Activated T-helper 9 cell treated with anti-CD3 and anti-CD28 coated beads, Interleukin-2, amount 50 U/mL, for 16 hours (primary cell): ENCODE measurements around the gene CLOCK.
"Not testable (repeated sequence)": the region's sequence is repeated elsewhere in the genome, so short reads cannot be mapped to it uniquely, and the experiment has no call there.

Experiments
- DNase-seq: peaks from one replicate; pipeline ENCODE4 v3.0.0-alpha.2; 2020; ENCODE audit warnings: low read depth

CLOCK gene

GRCh38 chr4:55546756-55547465, at the start of gene CLOCK:
TSS of gene CLOCK (minus strand) at chr4:55546909. CDS start at chr4:55482785, 64,124 bp downstream.
- DNase-seq, result peak; percentile 77

- DNase-seq, result no peak
Measured at GRCh38 chr4:55592014-55592413, 45.3 kb upstream of the CLOCK start, which contains the start of gene PDCL2. TSS of gene PDCL2 (minus strand) at chr4:55592245. CDS start at chr4:55592109, 136 bp downstream.

- DNase-seq, result no peak
Measured at GRCh38 chr4:55588160-55588559, 41.5 kb upstream of the CLOCK start.

GRCh38 chr4:55582773-55583172, 36.1 kb upstream of the CLOCK start:
- DNase-seq, result not testable (repeated sequence)

GRCh38 chr4:55578341-55579010, 31.8 kb upstream of the CLOCK start:
- DNase-seq, result no peak

GRCh38 chr4:55575513-55575912, 28.8 kb upstream of the CLOCK start:
- no peak for DNase-seq

GRCh38 chr4:55574252-55574651, 27.5 kb upstream of the CLOCK start:
- DNase-seq, result no peak

GRCh38 chr4:55571806-55572205, 25.1 kb upstream of the CLOCK start:
- no peak for DNase-seq

GRCh38 chr4:55568905-55569504, 22.3 kb upstream of the CLOCK start:
- DNase-seq, result no peak

- no peak for DNase-seq
Measured at GRCh38 chr4:55561889-55562288, 15.2 kb upstream of the CLOCK start.

GRCh38 chr4:55560096-55560495, 13.4 kb upstream of the CLOCK start:
- DNase-seq, result no peak

GRCh38 chr4:55554453-55555030, 7.8 kb upstream of the CLOCK start:
- no peak for DNase-seq

- DNase-seq, result no peak
Measured at GRCh38 chr4:55553441-55554201, 6.9 kb upstream of the CLOCK start.

- not testable (repeated sequence) for DNase-seq
Measured at GRCh38 chr4:55551964-55552363, 5.3 kb upstream of the CLOCK start.

- no peak for DNase-seq
Measured at GRCh38 chr4:55549888-55550287, 3.2 kb upstream of the CLOCK start.

- no peak for DNase-seq
Measured at GRCh38 chr4:55547918-55548317, 1.2 kb upstream of the CLOCK start.

GRCh38 chr4:55547466-55547770, 709 bp upstream of the CLOCK start:
- DNase-seq, result no peak

- no peak for DNase-seq
Measured at GRCh38 chr4:55546506-55546755, 278 bp downstream of the CLOCK start.

GRCh38 chr4:55545641-55546505, 836 bp downstream of the CLOCK start:
- peak; percentile 55 for DNase-seq

- DNase-seq, result no peak
Measured at GRCh38 chr4:55545151-55545550, 1.6 kb downstream of the CLOCK start.

GRCh38 chr4:55543858-55544257, 2.9 kb downstream of the CLOCK start:
- no peak for DNase-seq

- DNase-seq, result no peak
Measured at GRCh38 chr4:55540271-55540670, 6.4 kb downstream of the CLOCK start.
